ENCODE results near the gene ALOX5. TPM values are rescaled to one million over a fixed set of nuclear protein-coding genes. Genes with fewer than 3 reads are reported as not detected.
A peak's percentile ranks its signal among the peaks of the same experiment; 100 is the strongest.

ALOX5 gene
- total and polyA plus RNA-seq, 2 of the 4 experiments (the other 2 are of a cell fraction), result not detected

DNA sequence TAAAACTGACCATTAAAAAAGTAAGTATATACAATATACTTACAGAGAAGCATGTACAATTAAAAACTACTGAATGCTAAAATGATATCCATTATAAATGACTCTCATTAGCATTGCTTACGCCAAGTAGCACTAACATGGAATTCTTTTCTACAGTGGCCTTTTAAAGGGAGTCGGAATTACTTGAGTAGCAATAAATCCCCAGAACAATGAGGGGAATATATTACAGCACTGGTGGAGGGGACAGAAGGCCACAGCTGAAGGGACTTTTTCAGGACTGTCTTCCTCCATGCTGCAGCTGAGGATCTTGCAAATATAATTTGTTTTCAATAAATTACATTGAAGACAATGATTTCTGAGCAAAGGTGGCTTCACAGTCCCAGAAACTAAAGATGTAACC lies 97.0 kb downstream of the ALOX5 start:
- H3K9ac ChIP-seq (ENCODE audit: low read depth, low read length), result no peak overlapping the region
- intact Hi-C loops (cut with micrococcal nuclease) (no loop called here), dilution Hi-C loops (cut with HindIII; ENCODE audit: low sequenced_read_pairs, unreplicated experiment) (no loop called here), in situ Hi-C loops (cut with MboI; ENCODE audit: low sequenced_read_pairs) (no loop called here)
- peaks cover 11% of the 10 kb centered on the region for H3K9me1 ChIP-seq (ENCODE audit: insufficient read depth, low read length)
- no peak overlapping the region for H3K27ac ChIP-seq (ENCODE audit: insufficient read depth, low read length)
- TF ChIP-seq CEBPB (IDR thresholded peaks at IDR 0.05; ENCODE audit: low read depth, low read length), result no peak
- TF ChIP-seq, protein P1, sequence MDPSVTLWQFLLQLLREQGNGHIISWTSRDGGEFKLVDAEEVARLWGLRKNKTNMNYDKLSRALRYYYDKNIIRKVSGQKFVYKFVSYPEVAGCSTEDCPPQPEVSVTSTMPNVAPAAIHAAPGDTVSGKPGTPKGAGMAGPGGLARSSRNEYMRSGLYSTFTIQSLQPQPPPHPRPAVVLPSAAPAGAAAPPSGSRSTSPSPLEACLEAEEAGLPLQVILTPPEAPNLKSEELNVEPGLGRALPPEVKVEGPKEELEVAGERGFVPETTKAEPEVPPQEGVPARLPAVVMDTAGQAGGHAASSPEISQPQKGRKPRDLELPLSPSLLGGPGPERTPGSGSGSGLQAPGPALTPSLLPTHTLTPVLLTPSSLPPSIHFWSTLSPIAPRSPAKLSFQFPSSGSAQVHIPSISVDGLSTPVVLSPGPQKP (IDR thresholded peaks at IDR 0.05; ENCODE audit: borderline replicate concordance, low read depth, low read length), result no peak
- no peak for TF ChIP-seq MXI1 (IDR thresholded peaks at IDR 0.05; ENCODE audit: borderline replicate concordance, low read depth, low read length)
- TF ChIP-seq CTCF (conservative IDR thresholded peaks at IDR 0.05; ENCODE audit: low read depth, low read length), result no peak
- TF ChIP-seq RAD21 (IDR thresholded peaks at IDR 0.05; ENCODE audit: low read length), result no peak
- TF ChIP-seq FOS (IDR thresholded peaks at IDR 0.05; ENCODE audit: low read depth, low read length), result no peak
- TF ChIP-seq MAFK (IDR thresholded peaks at IDR 0.05; ENCODE audit: low read depth, low read length), result no peak
- no peak for TF ChIP-seq POLR2A (IDR thresholded peaks at IDR 0.05; ENCODE audit: low read depth, low read length)
- TF ChIP-seq SMC3 (IDR thresholded peaks at IDR 0.05; ENCODE audit: low read depth, low read length), result no peak
- no peak overlapping the region for H2AK5ac ChIP-seq (ENCODE audit: low read depth, low read length)
- H3K18ac ChIP-seq (ENCODE audit: low read depth, low read length), result no peak overlapping the region
- H3K4me1 ChIP-seq (ENCODE audit: control insufficient read depth, insufficient read depth, low read length), result peaks cover 2% of the 10 kb centered on the region; the same call in 1 of the 2 replicates
- no peaks in the 10 kb centered on the region for H3K27me3 ChIP-seq (ENCODE audit: control insufficient read depth, insufficient read depth, low read length)
- H3K23ac ChIP-seq (ENCODE audit: low read depth, low read length), result no peak overlapping the region
- ChIA-PET CTCF (no interaction called here), POLR2A (ENCODE audit: unreplicated experiment) (no interaction called here)
- H3K36me3 ChIP-seq (ENCODE audit: control insufficient read depth, insufficient read depth, low read length), result no peaks in the 10 kb centered on the region
- WGBS, 2 experiments (ENCODE audit: extremely low coverage in 2 of 2, insufficient read length in 1 of 2), result no CpG with 5 or more reads among the region's 2 CpGs
- H3K4me2 ChIP-seq (ENCODE audit: low read depth, low read length), result no peak overlapping the region
- H2AK9ac ChIP-seq (replicated peaks; ENCODE audit: low read depth, low read length, poor library complexity), result no peak overlapping the region
- H3K56ac ChIP-seq (ENCODE audit: extremely low read depth, insufficient read depth, low read length), result no peak overlapping the region
- no peak overlapping the region for H2BK5ac ChIP-seq (ENCODE audit: low read depth, low read length, poor library complexity, severe bottlenecking)
- H4K5ac ChIP-seq (ENCODE audit: low read depth, low read length), result no peak overlapping the region
- H2BK120ac ChIP-seq (ENCODE audit: low read depth, low read length), result no peak overlapping the region
- no peak for DNase-seq
- no peak overlapping the region for H2AFZ ChIP-seq (replicated peaks; ENCODE audit: low read length, poor library complexity)
- no peak overlapping the region for H4K91ac ChIP-seq (ENCODE audit: insufficient read depth, low read depth, low read length)
- H4K20me1 ChIP-seq (ENCODE audit: insufficient read depth, low read length), result no peaks in the 10 kb centered on the region; the same call in 1 of the 2 replicates
- H3K4me3 ChIP-seq (ENCODE audit: insufficient read depth, low read depth, low read length), result no peak overlapping the region
- H3K79me1 ChIP-seq (ENCODE audit: low read depth in 1 of 2, low read length in 2 of 2), result peaks cover 9 to 10% of the 10 kb centered on the region in 2 experiments; a peak in 2 of 4 replicates
- no peak overlapping the region for H4K8ac ChIP-seq (ENCODE audit: low read depth in 2 of 2, low read length in 2 of 2)
- H2BK20ac ChIP-seq (ENCODE audit: low read depth, low read length), result no peak overlapping the region
- H3K4ac ChIP-seq (ENCODE audit: low read depth, low read length), result no peak overlapping the region
- BruUV-seq (replicated peaks), result no TSS peak
- no peaks in the 10 kb centered on the region for H3K9me3 ChIP-seq (ENCODE audit: control insufficient read depth, insufficient read depth, low read length)
- no peak overlapping the region for H2BK15ac ChIP-seq (ENCODE audit: low read depth, low read length)
- peak; percentile 8; the same call in 1 of the 2 replicates for ATAC-seq (ENCODE audit: low read depth)
- H3K14ac ChIP-seq (replicated peaks; ENCODE audit: low read depth, low read length), result no peak overlapping the region

Measured in IMR-90 (cell line).